BE2C (cell line): ENCODE results near the gene CD300LB.

Experiments
- DNase-seq: peaks from one replicate; pipeline ENCODE4 v3.0.0-alpha.2; 2020
- H3K27me3 ChIP-seq: fragments of 250-450 bp; sonication (Bioruptor Pico); 2 replicates; pipeline ENCODE4 v1.5.1; 2020; ENCODE audit warnings: mild to moderate bottlenecking
- H3K36me3 ChIP-seq: fragments of 250-450 bp; sonication (Bioruptor Pico); 2 replicates; pipeline ENCODE4 v1.5.1; 2020; ENCODE audit warnings: mild to moderate bottlenecking
- H3K4me1 ChIP-seq: fragments of 250-450 bp; sonication (Bioruptor Pico); 2 replicates; pipeline ENCODE4 v1.5.1; 2020
- H3K4me3 ChIP-seq: 2 replicates; pipeline ENCODE4 v1.5.1; 2011; ENCODE audit warnings: low read depth, low read length
- H3K9me3 ChIP-seq: fragments of 250-450 bp; sonication (Bioruptor Pico); 2 replicates; pipeline ENCODE4 v1.5.1; 2020
- TF ChIP-seq, protein P1 (sequence below): IDR thresholded peaks from 2 replicates; pipeline ENCODE4 v1.5.1; 2012; ENCODE audit warnings: mild to moderate bottlenecking, low read depth, low read length

CD300LB gene

DNA sequence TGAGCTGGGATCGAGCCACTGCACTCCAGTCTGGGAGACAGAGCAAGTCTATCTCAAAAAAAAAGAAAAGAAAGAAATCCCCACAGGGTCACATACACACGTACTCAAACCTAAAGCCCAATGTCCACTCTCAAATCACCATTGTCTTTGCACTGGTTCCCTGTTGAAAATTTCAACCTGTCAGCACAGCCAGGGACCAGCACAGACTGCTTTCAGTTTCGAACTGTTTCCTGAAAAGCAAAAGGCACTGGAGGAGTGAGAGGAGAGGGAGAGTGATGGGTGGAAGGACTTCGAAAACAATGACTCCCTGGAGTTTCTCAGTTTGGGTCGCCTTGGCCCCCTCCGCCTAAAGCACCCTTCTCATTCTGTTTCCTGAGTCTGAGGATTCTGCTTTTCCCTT, 23.6 kb upstream of the CD300LB start:
- TF ChIP-seq, protein P1, sequence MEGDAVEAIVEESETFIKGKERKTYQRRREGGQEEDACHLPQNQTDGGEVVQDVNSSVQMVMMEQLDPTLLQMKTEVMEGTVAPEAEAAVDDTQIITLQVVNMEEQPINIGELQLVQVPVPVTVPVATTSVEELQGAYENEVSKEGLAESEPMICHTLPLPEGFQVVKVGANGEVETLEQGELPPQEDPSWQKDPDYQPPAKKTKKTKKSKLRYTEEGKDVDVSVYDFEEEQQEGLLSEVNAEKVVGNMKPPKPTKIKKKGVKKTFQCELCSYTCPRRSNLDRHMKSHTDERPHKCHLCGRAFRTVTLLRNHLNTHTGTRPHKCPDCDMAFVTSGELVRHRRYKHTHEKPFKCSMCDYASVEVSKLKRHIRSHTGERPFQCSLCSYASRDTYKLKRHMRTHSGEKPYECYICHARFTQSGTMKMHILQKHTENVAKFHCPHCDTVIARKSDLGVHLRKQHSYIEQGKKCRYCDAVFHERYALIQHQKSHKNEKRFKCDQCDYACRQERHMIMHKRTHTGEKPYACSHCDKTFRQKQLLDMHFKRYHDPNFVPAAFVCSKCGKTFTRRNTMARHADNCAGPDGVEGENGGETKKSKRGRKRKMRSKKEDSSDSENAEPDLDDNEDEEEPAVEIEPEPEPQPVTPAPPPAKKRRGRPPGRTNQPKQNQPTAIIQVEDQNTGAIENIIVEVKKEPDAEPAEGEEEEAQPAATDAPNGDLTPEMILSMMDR = no peak
- no peaks in the 10 kb centered on the region for H3K36me3 ChIP-seq
- no peaks in the 10 kb centered on the region for H3K4me1 ChIP-seq
- H3K27me3 ChIP-seq = peaks cover 8% of the 10 kb centered on the region
- no peak for DNase-seq
- no peak overlapping the region for H3K4me3 ChIP-seq
- H3K9me3 ChIP-seq = no peaks in the 10 kb centered on the region; the same call in 1 of the 2 replicates

DNA sequence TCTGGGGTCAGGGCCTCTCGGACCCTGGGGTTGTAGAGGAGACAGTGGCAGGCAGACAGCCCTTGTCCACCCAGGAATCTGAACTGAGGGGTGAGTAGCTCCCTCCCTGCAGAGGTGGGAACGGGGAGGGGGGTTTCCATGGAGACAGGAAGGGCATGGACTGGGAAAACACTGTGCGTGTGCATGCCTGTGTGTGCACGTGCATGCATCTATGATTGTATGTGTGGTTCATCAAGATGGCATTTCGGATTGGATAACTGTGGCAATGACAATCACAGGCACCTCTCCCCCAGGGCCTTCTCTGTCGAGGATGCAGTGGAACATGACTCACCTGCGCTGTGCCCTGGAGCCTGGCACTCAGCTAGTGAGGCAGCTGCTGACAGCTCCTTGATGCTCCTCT, 20.8 kb upstream of the CD300LB start:
- Histone ChIP-seq H3K27me3 (peaks cover 2% of the 10 kb centered on the region), H3K9me3 (no peaks in the 10 kb centered on the region; the same call in 1 of the 2 replicates), H3K36me3 (no peaks in the 10 kb centered on the region), H3K4me1 (no peaks in the 10 kb centered on the region), H3K4me3 (no peak overlapping the region)
- TF ChIP-seq, protein P1 = no peak
- no peak for DNase-seq

DNA sequence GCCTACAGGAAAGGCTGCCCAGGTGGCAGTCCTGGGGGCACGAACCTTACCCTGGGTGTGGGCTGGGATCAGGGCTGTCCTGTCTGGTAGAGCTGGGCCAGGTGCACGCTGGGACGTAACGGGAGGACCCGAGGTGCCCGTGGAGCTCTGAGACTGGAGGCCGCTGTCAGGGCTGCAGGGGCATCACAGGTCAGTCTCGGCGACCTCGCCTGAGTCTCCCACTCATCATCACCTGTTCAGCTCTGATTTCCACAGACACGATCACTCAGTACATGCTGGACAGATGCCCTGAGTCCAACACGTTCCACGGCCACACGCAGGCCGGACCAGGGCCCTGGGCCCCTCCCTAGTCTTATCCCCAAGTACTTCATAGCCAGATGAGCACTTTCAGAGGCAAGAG, 19.3 kb upstream of the CD300LB start:
- TF ChIP-seq, protein P1 = no peak
- no peaks in the 10 kb centered on the region for H3K36me3 ChIP-seq
- H3K9me3 ChIP-seq = no peaks in the 10 kb centered on the region
- H3K4me3 ChIP-seq = no peak overlapping the region
- no peaks in the 10 kb centered on the region for H3K4me1 ChIP-seq
- no peaks in the 10 kb centered on the region; the same call in none of the 2 replicates for H3K27me3 ChIP-seq
- DNase-seq = no peak

DNA sequence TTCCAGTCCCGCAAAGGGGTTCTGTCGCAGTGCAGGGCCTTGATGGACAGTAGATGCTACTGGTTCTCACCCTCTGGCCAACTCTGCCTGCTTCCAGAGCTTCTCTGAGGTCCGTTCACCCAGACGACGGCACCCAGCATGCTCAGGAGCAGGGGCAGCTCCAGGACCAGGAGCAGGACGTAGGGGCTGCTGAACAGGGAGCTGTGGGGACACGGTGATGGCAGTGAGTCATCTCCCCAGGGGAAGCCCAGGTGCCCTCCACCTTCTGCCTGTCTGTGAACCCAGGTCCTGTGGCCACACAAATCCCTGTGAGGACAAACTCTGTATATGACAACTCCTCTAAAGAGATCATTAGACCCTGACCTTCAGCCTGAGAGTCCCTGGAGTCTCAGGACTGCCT, 18.1 kb upstream of the CD300LB start:
- TF ChIP-seq, protein P1 = no peak
- Histone ChIP-seq H3K9me3 (no peaks in the 10 kb centered on the region), H3K36me3 (no peaks in the 10 kb centered on the region), H3K27me3 (no peaks in the 10 kb centered on the region; the same call in none of the 2 replicates), H3K4me1 (no peaks in the 10 kb centered on the region), H3K4me3 (no peak overlapping the region)
- no peak for DNase-seq

DNA sequence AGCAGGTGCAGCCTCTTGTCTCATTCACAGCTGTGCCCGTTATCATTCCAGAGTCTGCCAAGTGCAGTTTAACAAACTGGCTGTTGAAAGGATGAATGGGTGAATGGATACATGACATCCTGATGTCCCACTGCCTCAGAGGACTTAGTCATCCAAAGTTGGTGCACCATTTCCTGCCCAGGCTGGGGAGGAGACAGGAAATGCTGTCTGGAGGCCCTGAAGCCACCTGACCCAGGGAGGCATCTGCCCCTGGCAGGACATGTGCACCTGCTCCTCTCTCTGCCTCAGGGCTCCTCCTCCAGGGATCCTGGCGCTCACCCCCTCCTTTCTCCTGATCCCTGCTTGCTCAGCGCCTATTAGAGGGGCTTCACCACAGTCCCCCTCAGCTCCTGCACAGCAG, 16.5 kb upstream of the CD300LB start:
- DNase-seq = no peak
- no peak overlapping the region for H3K4me3 ChIP-seq
- H3K4me1 ChIP-seq = no peaks in the 10 kb centered on the region

DNA sequence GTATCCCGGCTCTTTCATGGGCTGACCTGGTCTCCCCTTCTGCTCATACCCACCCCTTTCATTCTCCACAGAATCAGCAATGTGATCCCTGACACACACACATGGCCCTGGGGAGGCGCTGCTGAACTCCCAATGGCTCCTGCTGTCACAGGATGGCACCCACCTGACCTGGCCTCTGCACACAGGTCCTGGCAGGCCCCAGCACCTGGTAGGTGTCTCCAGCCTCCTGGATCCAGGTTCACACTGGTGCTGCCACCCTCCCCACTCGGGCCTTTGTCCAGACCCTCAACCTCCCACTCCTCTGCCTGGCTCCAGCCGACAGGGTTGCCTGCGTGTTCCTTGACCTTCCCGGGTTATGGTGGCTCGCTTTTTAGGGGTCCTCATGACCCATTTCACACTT, 16.0 kb upstream of the CD300LB start:
- TF ChIP-seq, protein P1 = no peak
- no peak overlapping the region for H3K4me3 ChIP-seq
- no peaks in the 10 kb centered on the region; the same call in 1 of the 2 replicates for H3K27me3 ChIP-seq
- no peaks in the 10 kb centered on the region for H3K36me3 ChIP-seq
- DNase-seq = no peak
- H3K9me3 ChIP-seq = no peaks in the 10 kb centered on the region
- no peaks in the 10 kb centered on the region for H3K4me1 ChIP-seq

More for the DNA sequence above, 16.5 kb upstream of the CD300LB start:
- Histone ChIP-seq H3K27me3 (no peaks in the 10 kb centered on the region; the same call in none of the 2 replicates), H3K9me3 (no peaks in the 10 kb centered on the region), H3K36me3 (no peaks in the 10 kb centered on the region)
- TF ChIP-seq, protein P1 = no peak
